Stimulated activated CD4-positive, alpha-beta T cell treated with anti-CD3 and anti-CD28 coated beads, Interleukin-1b, Interleukin-23, amount 100 ng/mL, for 1 hour (primary cell): ENCODE results near the gene CCDC91.
"Not testable (repeated sequence)": the region's sequence is repeated elsewhere in the genome, so short reads cannot be mapped to it uniquely, and the experiment has no call there.

Experiments
- DNase-seq, 2 donors: peaks; one replicate each; pipeline ENCODE4 v3.0.0-alpha.2; 2020; ENCODE audit warnings: low read depth in 2 of 2

The CCDC91 gene

GRCh38 chr12:28457785-28458184 is 267.5 kb downstream of the CCDC91 start:
- DNase-seq = no peak

GRCh38 chr12:28459481-28459880 is 269.2 kb downstream of the CCDC91 start:
- no peak for DNase-seq

GRCh38 chr12:28460420-28461130 is 270.3 kb downstream of the CCDC91 start:
- no peak for DNase-seq

- no peak for DNase-seq
Measured at GRCh38 chr12:28463396-28463795, 273.1 kb downstream of the CCDC91 start.

GRCh38 chr12:28471762-28472161 is 281.5 kb downstream of the CCDC91 start:
- not testable (repeated sequence) for DNase-seq

- not testable (repeated sequence) for DNase-seq
Measured at GRCh38 chr12:28476206-28476605, 285.9 kb downstream of the CCDC91 start.

- DNase-seq = not testable (repeated sequence)
Measured at GRCh38 chr12:28479097-28479496, 288.8 kb downstream of the CCDC91 start.

- DNase-seq = no peak
Measured at GRCh38 chr12:28479683-28480082, 289.4 kb downstream of the CCDC91 start.

GRCh38 chr12:28484156-28484555 is 293.9 kb downstream of the CCDC91 start:
- DNase-seq = no peak

GRCh38 chr12:28486521-28486920 is 296.3 kb downstream of the CCDC91 start:
- DNase-seq = no peak

- no peak for DNase-seq
Measured at GRCh38 chr12:28489246-28489645, 299.0 kb downstream of the CCDC91 start.

GRCh38 chr12:28497889-28498411 is 307.7 kb downstream of the CCDC91 start:
- no peak for DNase-seq

GRCh38 chr12:28498850-28499249 is 308.6 kb downstream of the CCDC91 start:
- no peak for DNase-seq

GRCh38 chr12:28500373-28501024 is 310.2 kb downstream of the CCDC91 start:
- DNase-seq = no peak

GRCh38 chr12:28506271-28506670 is 316.0 kb downstream of the CCDC91 start:
- no peak for DNase-seq

GRCh38 chr12:28507033-28507432 is 316.8 kb downstream of the CCDC91 start:
- no peak for DNase-seq

- DNase-seq = no peak
Measured at GRCh38 chr12:28507867-28508266, 317.6 kb downstream of the CCDC91 start.

GRCh38 chr12:28512406-28512805 is 322.1 kb downstream of the CCDC91 start:
- DNase-seq = no peak

GRCh38 chr12:28512876-28513275 is 322.6 kb downstream of the CCDC91 start:
- no peak for DNase-seq

GRCh38 chr12:28513983-28514382 is 323.7 kb downstream of the CCDC91 start:
- DNase-seq = no peak

GRCh38 chr12:28517101-28517500 is 326.8 kb downstream of the CCDC91 start:
- no peak for DNase-seq

GRCh38 chr12:28527631-28528249 is 337.5 kb downstream of the CCDC91 start:
- DNase-seq = no peak

GRCh38 chr12:28535216-28535615 is 345.0 kb downstream of the CCDC91 start:
- no peak for DNase-seq
